ENCODE measurements around the gene BRD3. TPM values are rescaled to one million over a fixed set of nuclear protein-coding genes. Genes with fewer than 3 reads are reported as not detected.

BRD3 gene
- total and polyA plus RNA-seq, 2 donors from 2014 or later = 7.7 to 46.2 TPM

- H3K9ac ChIP-seq (ENCODE audit: low read length in 3 of 3) = peak overlapping the region; percentile 11 to 65 (median 60)
- H3K4me3 ChIP-seq (ENCODE audit: low read length in 3 of 3) = peak overlapping the region; percentile 63 to 79 (median 69)
- H3K4me1 ChIP-seq (ENCODE audit: control insufficient read depth in 2 of 3, insufficient read depth in 2 of 3, low read depth in 1 of 3, low read length in 3 of 3) = peaks cover 0 to 43% (median 9%) of the 10 kb centered on the region in 3 donors
- peaks cover 0 to 3% (median 0%) of the 10 kb centered on the region in 3 donors for H3K36me3 ChIP-seq (ENCODE audit: control insufficient read depth in 2 of 3, insufficient read depth in 3 of 3, low read length in 3 of 3)
- FAIRE-seq (no peak), DNase-seq (peak in 4 of 5 donors; percentile 23 to 87 (median 52))
- peak overlapping the region; percentile 32 to 51 for H3K27ac ChIP-seq (ENCODE audit: low read depth in 2 of 2, low read length in 2 of 2)
- intact Hi-C loops (cut with DNase I) = no loop called here
- H3K9me3 ChIP-seq (ENCODE audit: control insufficient read depth in 2 of 3, insufficient read depth in 1 of 3, low read length in 3 of 3) = no peaks in the 10 kb centered on the region
- no peaks in the 10 kb centered on the region for H3K27me3 ChIP-seq (ENCODE audit: control insufficient read depth, insufficient read depth, low read length)
- no peak for TF ChIP-seq CTCF (IDR thresholded peaks at IDR 0.05; ENCODE audit: borderline replicate concordance, extremely low read depth, insufficient read depth)
Observed at GRCh38 chr9:134065612-134066419, 2.0 kb downstream of the BRD3 start.

- intact Hi-C loops (cut with DNase I) = no loop called here
- H3K4me1 ChIP-seq (ENCODE audit: control insufficient read depth in 2 of 3, insufficient read depth in 2 of 3, low read depth in 1 of 3, low read length in 3 of 3) = peaks cover 0 to 43% (median 9%) of the 10 kb centered on the region in 3 donors
Observed at GRCh38 chr9:134064711-134065110, 3.1 kb downstream of the BRD3 start.

GRCh38 chr9:134063571-134064450 lies 4.0 kb downstream of the BRD3 start:
- Histone ChIP-seq H3K4me1 (ENCODE audit: control insufficient read depth in 2 of 3, insufficient read depth in 2 of 3, low read depth in 1 of 3, low read length in 3 of 3) (peaks cover 0 to 45% (median 9%) of the 10 kb centered on the region in 3 donors), H3K9ac (ENCODE audit: low read length in 3 of 3) (peak overlapping the region in 1 of 3 donors; percentile 26), H3K36me3 (ENCODE audit: control insufficient read depth in 2 of 3, insufficient read depth in 3 of 3, low read length in 3 of 3) (peaks cover 0 to 3% (median 0%) of the 10 kb centered on the region in 3 donors), H3K27me3 (ENCODE audit: control insufficient read depth, insufficient read depth, low read length) (no peaks in the 10 kb centered on the region), H3K4me3 (ENCODE audit: low read length in 3 of 3) (no peak overlapping the region), H3K27ac (ENCODE audit: low read depth in 2 of 2, low read length in 2 of 2) (no peak overlapping the region), H3K9me3 (ENCODE audit: control insufficient read depth in 2 of 3, insufficient read depth in 1 of 3, low read length in 3 of 3) (no peaks in the 10 kb centered on the region)
- TF ChIP-seq CTCF (IDR thresholded peaks at IDR 0.05; ENCODE audit: borderline replicate concordance, extremely low read depth, insufficient read depth) = no peak
- intact Hi-C loops (cut with DNase I) = no loop called here
- DNase-seq (peak in 2 of 5 donors; percentile 29 to 78), FAIRE-seq (no peak)

More at GRCh38 chr9:134064711-134065110, 3.1 kb downstream of the BRD3 start:
- Histone ChIP-seq H3K9me3 (ENCODE audit: control insufficient read depth in 2 of 3, insufficient read depth in 1 of 3, low read length in 3 of 3) (no peaks in the 10 kb centered on the region), H3K27me3 (ENCODE audit: control insufficient read depth, insufficient read depth, low read length) (no peaks in the 10 kb centered on the region), H3K36me3 (ENCODE audit: control insufficient read depth in 2 of 3, insufficient read depth in 3 of 3, low read length in 3 of 3) (peaks cover 0 to 3% (median 0%) of the 10 kb centered on the region in 3 donors), H3K9ac (ENCODE audit: low read length in 3 of 3) (no peak overlapping the region), H3K4me3 (ENCODE audit: low read length in 3 of 3) (no peak overlapping the region), H3K27ac (ENCODE audit: low read depth in 2 of 2, low read length in 2 of 2) (no peak overlapping the region)
- no peak for FAIRE-seq
- no peak for TF ChIP-seq CTCF (IDR thresholded peaks at IDR 0.05; ENCODE audit: borderline replicate concordance, extremely low read depth, insufficient read depth)
- peak in 2 of 5 donors; percentile 36 to 68 for DNase-seq
